DMS53 treated with DMSO at 0.1 percent for 48 hours (cell line): ENCODE results near the gene ZNF3.

Experiments
- DNase-seq: peaks from one replicate; lab custom pipeline; 2025; ENCODE audit not compliant: unreplicated experiment; lab: John Stamatoyannopoulos, UW

The ZNF3 gene

GRCh38 chr7:100057006-100057405 is 24.5 kb downstream of the ZNF3 start:
- DNase-seq, result no peak

- peak; percentile 69 for DNase-seq
Measured at GRCh38 chr7:100053215-100053614, 28.3 kb downstream of the ZNF3 start.

DNA sequence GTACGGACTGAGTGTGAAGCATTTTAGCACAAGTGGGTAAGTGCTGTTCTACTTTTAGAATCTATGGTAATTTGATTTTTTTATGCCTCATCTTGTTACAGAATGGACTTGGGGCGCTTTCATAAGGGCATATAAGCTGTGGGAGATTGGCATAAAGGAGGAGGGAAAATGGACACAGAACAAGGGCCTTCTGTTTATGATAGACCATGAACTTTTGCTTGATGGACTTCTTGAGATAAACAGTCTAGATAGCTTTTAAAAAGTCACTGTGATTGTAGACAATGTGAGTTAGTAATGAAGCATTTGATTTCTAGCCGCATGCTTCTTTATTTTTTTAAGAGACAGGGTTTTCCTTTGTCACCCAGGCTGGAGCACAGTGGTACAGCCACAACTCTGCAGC is 29.9 kb downstream of the ZNF3 start:
- no peak for DNase-seq

- DNase-seq, result peak; percentile 74
Measured at GRCh38 chr7:100049441-100050291, 31.9 kb downstream of the ZNF3 start, which contains the start of gene ZSCAN21. Gene ZSCAN21 (plus strand): TSS chr7:100049774. CDS start chr7:100057007, 7,233 bp downstream.

GRCh38 chr7:100048680-100049079 is 32.8 kb downstream of the ZNF3 start:
- DNase-seq, result no peak

DNA sequence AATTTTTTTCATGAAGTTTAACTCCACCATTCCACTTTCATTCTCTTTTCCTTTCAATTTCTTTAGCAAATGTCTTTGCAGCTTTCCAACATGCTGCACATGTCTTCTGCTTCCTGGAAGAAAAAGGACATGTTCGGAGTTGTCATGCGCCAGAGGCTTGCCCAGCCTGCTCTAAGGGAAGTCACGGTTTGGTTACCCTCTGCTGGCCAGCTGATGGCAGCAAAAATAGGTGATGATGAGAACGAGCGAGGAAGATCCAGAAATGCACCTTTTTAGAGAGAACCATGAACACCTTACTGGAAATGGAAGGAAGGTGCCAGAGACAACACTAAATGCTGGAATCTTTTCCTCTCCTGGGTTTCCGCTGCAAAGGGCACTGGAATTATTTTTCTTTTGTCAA is 36.8 kb downstream of the ZNF3 start:
- peak; percentile 63 for DNase-seq

DNA sequence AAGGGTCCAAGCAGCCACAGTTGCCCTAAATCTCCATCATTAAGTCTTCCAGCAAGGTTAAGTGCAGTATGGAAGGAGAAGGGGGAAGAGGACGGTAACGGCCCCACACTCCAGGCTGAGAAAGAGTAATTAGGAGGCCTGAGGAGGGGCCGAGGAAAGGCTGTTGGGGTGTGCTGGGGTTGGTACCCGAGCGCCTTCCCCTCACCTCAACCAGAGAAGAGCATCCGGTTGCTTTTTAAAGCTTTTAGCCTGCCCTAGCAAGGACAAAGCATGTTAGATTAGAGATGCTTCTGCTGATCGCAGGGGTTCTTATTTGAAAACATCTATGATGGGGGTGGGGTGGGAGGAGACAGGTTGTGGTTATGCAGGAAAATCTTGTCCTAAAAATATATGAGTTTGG is 40.9 kb downstream of the ZNF3 start:
- DNase-seq, result no peak

GRCh38 chr7:100038326-100038725 is 43.2 kb downstream of the ZNF3 start:
- DNase-seq, result no peak

GRCh38 chr7:100035876-100036275 is 45.6 kb downstream of the ZNF3 start:
- no peak for DNase-seq

DNA sequence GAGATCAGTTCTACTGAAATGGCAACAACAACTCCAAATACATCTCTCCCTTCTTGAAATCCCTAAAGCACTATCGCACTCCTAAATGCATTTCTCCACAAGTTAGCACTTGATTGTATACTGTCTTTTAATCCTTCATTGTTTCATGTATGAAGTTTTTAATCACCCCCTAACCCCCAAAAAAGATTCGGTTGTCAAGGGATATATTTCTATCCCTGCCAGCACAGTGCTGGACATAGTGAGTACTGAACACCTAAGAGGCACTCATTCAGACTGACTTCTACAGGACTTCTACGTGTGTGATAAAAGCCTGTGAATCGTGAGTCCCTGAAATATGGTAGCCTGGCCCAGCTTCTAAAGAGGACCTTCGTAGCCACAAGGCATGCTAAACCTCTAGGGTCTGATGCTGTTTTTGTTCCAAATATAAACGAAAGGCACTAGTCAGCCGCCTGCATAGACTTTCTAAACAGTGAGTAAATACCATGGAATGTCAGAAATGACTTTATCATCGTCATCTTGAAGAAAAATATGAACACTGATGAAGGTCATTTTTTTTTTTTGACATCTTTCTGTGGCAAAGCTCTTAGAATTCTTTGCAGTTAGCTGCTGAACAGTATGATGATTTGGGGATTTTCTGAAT is 46.5 kb downstream of the ZNF3 start:
- DNase-seq, result no peak

GRCh38 chr7:100033526-100033925 is 48.0 kb downstream of the ZNF3 start:
- DNase-seq, result no peak

- no peak for DNase-seq
Measured at GRCh38 chr7:100029596-100029995, 51.9 kb downstream of the ZNF3 start.

- DNase-seq, result no peak
Measured at GRCh38 chr7:100027197-100027596, 54.3 kb downstream of the ZNF3 start.

GRCh38 chr7:100024020-100024619 is 57.4 kb downstream of the ZNF3 start:
- DNase-seq, result no peak

GRCh38 chr7:100023526-100023925 is 58.0 kb downstream of the ZNF3 start:
- no peak for DNase-seq

GRCh38 chr7:100022621-100023020 is 58.9 kb downstream of the ZNF3 start:
- no peak for DNase-seq

GRCh38 chr7:100021297-100021696 is 60.2 kb downstream of the ZNF3 start:
- no peak for DNase-seq
